ENCODE data around the gene VWA3A.

DNA sequence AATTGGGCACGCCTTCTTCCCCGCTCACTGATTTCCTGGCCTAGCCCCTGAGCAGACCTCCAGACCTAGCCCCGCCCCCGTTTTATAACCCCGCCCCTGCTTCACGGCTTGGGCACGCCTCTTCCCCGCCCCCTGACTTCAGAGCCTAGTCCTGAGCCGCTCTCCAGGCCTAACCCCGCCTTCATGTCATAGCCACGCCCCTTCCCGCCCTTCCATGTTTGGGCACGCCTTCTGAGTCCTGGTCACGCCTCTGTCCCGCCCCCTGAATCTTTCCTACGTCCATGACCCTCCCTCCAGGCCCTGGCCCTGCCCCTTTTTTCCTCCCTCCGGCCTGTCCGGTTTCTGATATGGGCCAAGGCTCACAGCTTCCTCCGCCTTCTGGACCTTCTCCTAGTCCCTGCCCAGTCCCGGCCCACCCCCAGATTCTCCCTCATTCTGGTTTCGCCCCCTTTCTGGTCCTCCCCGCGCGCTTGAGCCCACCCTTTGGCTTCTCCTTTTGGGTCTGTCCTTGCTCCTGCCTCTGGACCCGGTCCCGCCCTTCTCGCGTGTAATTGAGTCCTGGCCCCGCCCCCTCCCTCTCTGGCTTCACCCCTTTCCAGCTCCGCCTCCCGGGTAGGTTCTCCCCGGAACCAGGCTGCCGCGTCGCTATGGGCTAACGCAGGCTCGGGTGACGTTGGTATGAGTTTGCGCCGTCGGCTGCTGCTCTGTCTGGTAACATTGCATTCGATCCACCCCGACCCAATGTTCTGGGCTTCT, 98.6 kb downstream of the VWA3A start:
- TF ChIP-seq HDGF (IDR thresholded peaks at IDR 0.05; ENCODE audit: borderline replicate concordance) (peak; percentile 71; the same call in 1 of the 2 replicates), TARDBP (IDR thresholded peaks at IDR 0.05) (no peak), FOXA1 (IDR thresholded peaks at IDR 0.05) (no peak), SP1 (IDR thresholded peaks at IDR 0.05) (no peak), ARNT (IDR thresholded peaks at IDR 0.05) (no peak), FOXM1 (IDR thresholded peaks at IDR 0.05; ENCODE audit: borderline replicate concordance) (no peak), CTBP1 (IDR thresholded peaks at IDR 0.05; ENCODE audit: borderline replicate concordance) (no peak), LEF1 (IDR thresholded peaks at IDR 0.05; ENCODE audit: borderline replicate concordance) (no peak)
- TF ChIP-seq, protein P1, sequence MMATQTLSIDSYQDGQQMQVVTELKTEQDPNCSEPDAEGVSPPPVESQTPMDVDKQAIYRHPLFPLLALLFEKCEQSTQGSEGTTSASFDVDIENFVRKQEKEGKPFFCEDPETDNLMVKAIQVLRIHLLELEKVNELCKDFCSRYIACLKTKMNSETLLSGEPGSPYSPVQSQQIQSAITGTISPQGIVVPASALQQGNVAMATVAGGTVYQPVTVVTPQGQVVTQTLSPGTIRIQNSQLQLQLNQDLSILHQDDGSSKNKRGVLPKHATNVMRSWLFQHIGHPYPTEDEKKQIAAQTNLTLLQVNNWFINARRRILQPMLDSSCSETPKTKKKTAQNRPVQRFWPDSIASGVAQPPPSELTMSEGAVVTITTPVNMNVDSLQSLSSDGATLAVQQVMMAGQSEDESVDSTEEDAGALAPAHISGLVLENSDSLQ (IDR thresholded peaks at IDR 0.05) = no peak; the same call in 1 of the 2 replicates
